RPMI8226 (cell line): ENCODE results near the gene SLC7A5.
"Not testable (repeated sequence)": the region's sequence is repeated elsewhere in the genome, so short reads cannot be mapped to it uniquely, and the experiment has no call there.

Experiments
- DNase-seq: peaks from one replicate; pipeline ENCODE4 v3.0.0-alpha.2; 2015

The SLC7A5 gene

DNA sequence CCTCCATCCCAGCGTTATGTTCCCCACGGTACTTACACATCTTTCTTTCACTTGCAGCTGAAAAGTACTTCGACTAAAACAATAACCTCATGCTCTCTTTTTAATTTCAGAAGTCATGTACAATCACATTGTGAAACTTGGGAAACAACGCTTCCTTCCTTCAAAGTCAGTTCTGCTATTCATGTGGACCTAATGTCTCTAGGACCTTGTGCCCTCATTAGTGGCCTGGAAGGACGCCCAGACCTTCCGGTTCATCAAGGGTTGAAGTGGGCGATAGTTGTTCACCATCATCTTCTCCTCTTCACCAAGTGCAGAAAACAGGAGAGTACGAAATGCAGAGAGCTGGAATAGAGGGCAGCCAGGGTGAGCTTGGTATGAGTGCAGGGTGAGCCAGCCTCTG, 18.6 kb upstream of the SLC7A5 start:
- not testable (repeated sequence) for DNase-seq

DNA sequence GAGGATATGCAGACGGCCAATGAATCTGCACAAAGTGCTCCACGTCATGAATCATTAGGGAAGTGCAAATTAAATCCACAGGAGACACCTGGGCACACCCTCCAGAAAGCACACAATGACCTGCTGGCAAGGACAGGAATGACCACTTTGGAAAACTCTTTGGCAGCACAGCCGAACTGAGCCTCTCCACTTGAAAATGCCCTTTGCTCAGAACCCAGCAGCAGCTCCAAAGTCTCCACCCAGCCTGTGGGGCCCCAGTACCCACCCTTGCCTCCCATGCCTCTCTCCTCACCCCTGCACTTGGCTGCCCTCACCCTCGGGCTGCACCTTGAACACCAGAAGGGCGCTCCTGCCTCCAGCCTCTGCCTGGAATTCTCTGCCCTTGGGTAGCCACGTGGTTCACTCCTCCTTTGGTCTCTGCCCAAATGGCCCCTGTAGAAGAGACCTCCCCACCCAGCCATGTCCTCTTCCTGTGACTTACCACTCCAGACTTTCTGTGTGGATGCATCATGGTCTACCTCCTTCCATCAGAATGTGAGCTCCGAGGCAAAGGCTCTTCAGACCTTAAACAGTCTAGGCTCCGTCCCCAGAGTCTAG, 16.2 kb upstream of the SLC7A5 start:
- DNase-seq: not testable (repeated sequence)

DNA sequence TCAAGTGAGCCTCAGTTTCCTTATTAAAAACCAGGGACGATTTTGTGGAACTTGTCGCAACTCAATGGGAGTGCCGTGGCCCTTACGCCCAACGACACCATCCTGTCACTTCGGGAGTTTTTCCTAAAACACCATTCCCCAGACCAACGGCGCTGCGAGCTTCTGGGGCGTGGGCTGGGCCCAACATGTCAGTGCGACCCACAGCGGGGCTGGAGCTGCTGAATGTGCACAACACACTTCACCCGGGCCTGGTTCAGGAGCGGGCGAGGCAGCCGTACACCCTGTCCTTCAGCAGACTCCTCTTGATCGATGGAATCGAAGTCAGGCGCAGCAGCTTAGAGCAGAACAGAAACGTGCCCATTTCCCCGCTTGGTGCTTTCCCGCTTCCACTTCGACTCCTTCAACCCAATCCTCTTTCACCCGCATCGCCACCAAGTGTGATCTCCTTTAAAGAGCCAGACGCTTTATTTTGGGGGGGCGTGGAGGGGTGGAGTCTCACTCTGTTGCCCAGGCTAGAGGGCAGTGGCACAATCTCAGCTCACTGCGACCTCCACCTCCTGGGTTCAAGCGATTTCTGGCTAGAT, 13.2 kb upstream of the SLC7A5 start:
- DNase-seq: no peak

DNA sequence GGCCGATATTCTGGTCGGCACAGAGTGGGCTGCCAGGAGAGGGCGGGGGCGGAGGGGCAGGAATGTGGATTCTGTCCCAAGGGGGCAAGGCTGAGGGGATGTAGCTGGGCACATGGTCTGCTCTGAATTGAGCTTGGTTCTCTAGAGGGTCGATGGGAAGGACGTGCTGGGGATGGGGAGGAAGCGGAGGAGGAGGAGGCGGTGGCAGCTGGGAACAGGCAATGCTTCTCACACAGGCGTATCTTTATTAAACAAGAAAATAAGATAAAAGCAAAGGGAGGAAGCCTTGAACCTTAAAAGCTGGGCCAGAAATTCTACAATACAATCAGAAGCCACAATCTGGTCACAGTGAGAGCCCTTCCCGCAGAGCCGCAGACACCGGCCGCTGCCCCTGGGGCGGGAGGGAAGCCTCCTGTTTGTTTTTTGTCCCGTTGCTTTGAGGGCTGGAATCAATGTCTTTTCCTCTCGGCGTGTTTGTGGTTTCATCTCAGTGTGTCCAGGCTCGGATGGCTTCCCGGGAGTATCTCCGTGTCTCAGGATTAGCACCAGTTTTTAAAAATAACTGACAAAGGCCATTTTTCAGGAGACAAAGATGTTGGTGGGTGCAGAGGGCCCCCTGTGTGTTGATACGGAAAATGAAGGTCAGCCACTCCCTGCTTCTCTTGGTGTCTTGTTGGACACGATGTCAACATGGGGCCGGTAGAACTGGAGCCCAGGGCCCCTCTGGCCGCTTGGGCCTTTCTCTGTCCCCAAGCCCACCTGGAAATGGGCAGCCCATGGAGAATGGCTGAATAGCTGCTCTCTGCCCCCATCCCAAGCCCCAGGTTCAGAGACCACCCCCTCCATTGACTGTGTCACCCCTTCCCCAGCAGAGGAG, 12.3 kb upstream of the SLC7A5 start:
- no peak for DNase-seq

DNA sequence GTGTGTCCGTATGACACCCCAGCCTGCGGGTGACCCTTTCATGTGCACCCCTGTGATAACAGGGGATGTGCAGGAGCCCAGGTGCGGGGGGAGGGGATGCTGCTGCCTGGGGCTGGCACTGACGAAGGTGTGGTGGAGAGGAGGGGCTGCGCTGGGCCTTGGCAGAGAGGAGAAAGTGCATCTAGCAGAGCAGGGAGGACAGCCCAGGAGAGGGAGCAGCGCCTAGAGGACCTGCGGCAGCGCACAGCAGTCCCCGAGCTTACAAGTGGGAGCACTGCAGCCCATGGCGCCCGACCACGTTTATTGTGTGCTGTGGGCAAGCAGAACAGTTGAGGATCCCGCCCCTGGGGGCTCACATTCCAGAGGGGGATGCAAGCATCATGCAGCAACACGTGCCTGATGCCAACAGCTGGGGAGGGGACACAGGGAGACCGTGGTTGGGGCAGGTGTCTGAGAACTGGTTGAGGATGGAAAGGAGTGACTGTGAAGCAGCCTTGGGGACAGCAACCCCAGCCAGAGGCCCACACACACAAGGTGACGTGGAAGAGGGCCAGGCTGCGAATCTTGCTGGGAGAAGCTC, 10.9 kb upstream of the SLC7A5 start:
- no peak for DNase-seq

DNA sequence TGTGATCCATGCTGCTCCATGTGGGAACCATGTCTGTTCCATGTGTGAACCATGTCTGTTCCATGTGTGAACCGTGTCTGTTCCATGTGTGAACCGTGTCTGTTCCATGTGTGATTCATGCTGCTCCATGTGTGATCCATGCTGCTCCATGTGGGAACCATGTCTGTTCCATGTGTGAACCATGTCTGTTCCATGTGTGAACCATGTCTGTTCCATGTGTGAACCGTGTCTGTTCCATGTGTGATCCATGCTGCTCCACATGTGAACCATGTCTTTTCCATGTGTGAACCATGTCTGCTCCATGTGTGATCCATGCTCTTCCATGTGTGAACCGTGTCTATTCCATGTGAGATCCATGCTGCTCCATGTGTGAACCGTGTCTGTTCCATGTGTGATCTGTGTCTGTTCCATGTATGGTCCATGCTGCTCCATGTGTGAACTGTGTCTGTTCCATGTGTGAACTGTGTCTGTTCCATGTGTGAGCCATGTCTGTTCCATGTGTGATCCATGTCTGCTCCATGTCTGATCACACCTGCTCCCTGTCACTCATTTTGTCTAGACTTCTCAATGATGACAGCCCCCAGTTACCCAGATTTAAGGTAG, 10.2 kb upstream of the SLC7A5 start:
- DNase-seq: not testable (repeated sequence)

DNA sequence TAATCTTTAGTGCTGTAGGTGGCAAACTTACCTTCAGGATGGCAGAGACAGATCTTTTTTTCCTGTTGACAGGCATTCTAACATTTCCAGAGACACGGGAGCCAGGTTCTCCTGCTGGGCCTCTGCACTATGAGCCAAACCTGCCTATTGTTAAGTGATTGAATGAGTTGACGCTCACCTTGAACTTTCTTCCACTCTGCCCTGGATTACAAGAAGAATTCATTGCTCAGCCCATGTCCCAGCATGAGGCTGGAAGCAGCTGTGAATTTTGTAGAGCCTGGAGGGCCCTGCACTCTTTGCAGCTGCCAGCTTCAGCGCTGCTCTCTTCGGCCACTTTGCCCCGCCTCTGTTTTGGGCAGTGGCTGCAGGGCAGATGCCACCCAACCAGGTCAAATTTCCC, 9.4 kb upstream of the SLC7A5 start:
- DNase-seq: no peak

DNA sequence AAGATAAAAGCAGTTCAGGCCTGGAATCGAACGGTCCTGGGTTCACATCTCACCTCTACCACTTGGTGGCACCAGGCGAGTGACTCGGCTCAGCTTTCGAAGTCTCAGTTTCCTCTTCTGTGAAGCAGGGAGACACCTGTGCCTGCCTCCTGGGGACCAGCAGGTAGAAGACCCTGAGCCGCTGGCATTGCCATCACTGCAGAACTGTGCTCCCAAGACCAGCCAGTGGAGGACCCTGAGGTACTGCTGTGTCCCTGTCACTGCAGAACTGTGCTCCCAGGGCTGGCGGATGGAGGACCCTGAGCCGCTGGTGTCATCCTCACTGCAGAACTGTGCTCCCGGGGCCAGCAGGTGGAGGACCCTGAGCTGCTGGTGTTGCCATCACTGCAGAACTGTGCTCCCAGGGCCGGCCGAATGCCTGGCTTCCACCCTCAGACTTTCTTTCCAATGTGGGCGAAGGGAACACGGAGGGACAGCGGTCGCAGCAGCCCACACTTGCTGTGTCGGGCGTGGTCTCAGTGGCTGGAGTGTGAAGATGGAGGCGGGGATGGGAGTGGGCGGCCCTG, 8.7 kb upstream of the SLC7A5 start:
- DNase-seq: no peak

DNA sequence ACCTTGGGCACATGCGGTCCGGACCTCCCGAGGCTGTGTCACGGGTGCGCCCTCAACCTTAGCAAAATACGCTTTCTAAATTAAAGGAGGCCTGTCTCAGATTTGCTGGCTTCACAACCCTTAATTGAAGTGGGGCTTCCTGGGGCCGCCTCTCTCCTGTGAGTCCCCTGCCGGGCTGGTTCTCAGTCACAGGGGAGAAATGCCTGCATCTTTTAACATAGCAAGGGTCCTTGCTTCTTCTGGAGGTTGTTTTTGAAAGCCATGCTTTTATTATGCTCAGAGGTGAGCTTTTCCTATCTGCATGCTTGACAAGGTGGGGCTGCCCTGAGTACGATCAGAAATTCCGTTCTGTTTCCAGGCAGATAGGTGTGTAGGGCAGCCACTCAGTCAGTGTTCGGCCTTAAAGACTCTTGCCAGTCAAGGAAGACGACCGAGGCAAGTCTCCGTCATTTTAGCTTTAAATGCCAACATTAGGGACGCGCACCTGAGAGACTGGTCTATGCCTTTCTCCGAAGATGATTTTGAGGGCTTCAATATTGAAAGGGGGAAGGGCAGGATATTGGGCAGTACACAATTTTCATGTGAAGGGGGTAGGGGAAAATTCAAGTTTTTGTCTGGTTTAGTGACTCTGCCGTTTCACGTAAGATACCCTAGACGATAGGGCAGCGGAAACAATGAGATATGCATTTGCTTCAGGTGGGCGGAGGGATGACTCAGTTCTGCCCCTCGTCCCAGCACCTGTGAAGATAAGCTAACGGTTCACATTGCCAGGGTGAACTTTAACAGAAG, 5.5 kb upstream of the SLC7A5 start:
- no peak for DNase-seq

DNA sequence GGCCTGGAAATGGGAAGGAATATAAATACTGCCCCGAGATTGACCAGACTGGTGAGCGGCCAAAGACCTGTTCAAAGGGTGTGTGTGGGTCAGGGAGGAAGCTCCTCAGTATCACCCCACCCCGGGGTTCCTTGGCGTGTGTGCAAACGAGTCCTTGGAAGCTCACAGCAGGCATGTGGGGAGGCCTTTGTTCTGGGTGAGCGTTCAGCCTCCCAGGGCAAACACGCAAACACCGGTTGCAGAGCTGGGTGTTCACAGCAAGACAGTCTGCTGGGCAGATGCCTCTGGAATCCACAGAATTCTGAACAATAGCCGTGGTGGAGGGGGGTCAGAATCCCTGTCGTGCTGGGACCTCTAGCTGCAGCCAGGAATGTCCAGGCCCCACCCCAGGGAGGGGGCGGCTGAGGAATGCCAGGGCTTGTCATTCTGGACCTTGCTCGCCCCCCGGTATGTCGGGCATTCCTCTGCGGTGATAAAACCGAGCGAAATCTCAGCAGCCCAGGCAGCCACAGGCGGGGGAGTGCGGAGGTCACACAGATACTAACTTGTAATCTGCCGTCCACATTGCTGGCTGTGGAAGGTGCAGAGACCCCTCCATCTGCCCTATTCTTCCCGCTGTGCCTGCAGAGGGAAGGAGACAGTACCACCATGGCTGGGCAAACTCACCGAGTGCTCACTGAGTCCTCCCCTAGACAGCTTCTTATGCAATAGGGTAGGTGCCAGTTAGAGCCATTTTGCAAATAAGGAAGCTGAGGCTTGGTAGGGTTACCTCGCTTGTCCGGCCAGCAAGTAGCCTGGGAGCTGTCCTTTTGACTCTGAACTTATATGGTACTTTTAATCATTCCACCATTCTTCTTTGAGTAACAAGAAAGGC, 1.3 kb upstream of the SLC7A5 start:
- not testable (repeated sequence) for DNase-seq

DNA sequence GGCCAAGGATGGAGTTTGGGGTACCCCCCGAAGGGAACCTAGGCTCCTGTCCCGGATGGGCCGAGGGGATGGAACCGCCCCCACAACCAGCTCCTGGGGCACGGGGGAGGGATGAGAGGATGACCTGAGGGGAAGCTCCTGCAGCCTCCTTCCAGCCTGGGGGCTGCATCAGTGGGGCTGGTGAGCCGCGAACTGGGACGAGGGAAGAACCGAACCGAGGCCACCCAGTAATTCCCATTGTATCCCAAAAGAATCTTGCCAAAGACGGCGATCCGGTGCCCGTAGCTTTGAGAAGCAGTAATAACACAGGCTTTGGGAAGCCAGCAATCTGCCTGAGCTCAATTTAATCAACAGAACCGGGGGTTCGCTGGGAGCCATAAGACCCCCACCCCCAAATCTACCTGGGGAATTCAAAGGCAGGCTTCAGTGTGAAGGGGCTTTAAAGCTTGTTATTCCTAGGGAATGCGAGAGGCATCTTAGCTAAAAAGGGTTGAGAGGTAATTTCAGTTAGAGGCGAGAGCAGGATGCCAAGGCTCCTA, 641 bp upstream of the SLC7A5 start:
- not testable (repeated sequence) for DNase-seq

DNA sequence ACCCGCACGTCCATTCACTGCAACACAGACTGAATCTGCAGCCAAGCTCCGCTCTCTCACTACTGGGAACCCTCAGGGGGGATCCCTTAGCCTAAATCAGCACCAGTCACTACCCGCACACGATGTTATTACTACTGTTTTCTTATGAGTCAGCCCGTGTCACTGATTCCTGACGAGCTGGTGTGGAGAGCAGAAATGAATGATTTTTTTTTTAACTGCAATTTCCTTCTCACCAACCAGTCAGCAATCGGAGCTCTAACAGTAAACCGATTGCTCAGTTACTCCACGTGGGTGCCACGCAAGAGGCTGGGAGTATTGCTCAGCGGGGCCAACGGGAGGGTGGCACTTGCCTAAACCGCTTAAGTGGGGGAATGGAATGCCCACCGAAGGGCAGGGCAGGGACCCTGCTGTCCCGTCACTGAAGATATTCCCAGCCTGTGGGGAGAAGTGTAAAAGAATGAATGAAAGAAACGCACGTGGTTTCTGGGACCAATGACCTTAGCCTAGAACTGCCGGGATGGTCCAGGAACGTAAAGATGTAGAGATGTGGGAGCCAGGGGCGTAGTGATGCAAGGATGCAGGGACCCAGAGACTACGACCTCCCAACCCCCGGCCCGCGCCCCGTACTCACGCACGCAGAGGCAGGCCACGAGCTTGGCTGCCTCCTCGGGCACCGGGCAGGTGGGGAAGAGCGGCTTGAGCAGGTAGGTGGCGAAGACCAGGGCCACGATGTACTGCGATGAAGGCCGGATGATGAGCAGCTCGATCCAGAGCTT, 865 bp downstream of the SLC7A5 start:
- DNase-seq: peak; percentile 49

DNA sequence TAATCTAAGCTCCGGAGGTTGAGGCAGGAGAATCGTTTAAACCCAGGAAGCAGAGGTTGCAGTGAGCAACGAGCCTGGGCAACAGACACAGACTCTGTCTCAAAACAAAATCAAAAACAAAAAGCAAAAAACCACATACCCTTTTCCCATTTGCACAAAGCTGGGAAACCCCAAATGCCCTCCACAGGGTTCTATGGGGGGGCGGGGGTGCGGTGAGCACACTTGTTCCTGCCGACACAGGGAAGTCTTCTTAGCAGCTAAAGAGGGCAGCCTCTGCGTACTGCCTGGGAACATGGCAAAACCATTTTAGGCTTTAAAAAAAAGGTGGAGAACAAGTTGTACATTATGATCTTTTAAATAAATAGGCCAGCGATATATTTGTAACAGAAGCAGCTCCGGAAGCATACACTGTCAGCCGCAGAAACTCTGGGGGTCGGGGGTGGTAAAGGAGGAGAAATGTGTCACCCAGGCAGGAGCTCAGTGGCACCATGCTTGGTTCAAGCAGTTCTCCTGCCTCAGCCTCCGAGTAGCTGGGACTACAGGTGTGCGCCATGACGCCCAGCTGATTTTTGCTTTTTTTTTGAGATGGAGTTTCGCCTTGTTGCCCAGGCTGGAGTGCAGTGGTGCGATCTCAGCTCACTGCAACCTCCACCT, 3.3 kb downstream of the SLC7A5 start:
- DNase-seq: peak; percentile 31

DNA sequence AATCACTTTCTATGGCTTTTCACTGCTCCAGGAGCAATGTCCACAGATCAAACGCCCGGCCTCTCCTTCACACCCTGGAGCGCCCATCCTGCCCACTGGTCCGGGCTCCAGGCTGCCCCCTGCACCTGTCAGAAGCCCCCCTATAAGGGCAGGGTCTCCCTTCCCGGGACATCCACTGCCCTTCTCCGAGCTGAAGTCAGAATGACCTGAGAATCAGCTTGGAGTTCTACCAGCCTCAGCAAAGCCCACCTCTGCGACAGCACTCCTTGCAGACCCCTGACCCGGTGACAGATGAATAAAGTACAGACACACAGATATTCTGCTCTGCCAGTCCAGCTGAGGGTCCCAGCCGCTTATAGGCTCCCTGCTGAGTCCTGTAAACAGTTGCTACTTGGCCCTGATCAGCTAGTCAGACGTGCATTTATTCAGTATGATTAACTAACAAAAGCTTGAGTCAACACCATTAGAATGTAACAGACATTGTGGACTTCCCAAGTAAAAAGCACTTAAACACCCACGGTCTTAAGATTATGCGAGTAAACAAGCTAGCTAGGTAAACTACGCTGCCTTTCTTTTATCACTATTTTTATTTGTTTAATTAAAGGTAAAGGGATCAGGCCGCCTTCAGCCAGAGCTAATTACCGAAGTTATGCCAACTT, 4.8 kb downstream of the SLC7A5 start:
- DNase-seq: no peak

DNA sequence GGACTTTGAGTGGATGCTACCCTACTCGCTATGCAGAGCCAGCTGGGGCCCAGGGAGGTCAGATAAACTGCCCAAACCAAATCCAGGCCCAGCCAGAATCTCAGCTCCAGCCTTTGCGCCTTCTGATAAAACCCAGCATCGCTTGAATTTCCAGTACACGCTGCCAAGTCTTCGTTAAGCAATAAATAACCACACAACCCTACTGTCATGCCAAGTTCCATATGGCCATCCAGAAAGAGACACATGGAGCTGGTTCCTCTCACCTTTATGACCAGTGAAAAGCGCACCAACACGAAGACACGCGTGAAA, 6.0 kb downstream of the SLC7A5 start:
- not testable (repeated sequence) for DNase-seq

DNA sequence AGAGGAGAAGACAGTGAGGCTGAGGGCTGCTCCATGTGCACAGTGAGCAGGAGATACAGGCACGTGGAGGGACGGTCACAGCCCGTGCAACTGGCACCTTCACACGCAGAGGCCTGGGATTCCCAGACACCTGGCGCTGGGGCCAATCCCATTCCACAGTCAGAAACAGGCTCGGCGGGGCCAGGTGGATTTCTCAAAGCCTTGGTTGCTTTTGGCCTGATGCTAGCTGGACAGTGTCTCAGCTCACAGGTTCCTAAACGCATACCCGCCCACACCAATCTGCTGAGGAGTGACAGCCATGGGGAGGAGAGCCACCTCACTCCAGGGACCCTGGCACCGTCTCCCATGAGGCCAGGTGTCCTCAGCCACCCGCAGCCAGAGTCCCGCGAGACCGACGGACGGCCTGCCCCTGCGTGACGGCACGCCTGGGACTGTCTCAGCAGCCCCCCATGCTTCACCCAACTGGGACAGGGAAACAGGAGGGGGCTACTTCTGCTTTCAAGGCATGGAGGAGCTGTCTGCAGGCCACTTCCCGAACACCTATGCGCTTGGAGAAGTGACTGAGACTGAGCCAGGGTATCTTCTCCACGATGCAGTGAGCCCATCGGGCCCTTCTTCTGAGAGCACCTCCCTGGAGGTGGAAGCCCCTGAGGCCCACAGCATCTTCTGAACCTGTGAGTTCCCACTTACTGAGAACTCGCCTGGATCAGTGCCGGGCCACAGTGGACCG, 6.5 kb downstream of the SLC7A5 start:
- DNase-seq: not testable (repeated sequence)

DNA sequence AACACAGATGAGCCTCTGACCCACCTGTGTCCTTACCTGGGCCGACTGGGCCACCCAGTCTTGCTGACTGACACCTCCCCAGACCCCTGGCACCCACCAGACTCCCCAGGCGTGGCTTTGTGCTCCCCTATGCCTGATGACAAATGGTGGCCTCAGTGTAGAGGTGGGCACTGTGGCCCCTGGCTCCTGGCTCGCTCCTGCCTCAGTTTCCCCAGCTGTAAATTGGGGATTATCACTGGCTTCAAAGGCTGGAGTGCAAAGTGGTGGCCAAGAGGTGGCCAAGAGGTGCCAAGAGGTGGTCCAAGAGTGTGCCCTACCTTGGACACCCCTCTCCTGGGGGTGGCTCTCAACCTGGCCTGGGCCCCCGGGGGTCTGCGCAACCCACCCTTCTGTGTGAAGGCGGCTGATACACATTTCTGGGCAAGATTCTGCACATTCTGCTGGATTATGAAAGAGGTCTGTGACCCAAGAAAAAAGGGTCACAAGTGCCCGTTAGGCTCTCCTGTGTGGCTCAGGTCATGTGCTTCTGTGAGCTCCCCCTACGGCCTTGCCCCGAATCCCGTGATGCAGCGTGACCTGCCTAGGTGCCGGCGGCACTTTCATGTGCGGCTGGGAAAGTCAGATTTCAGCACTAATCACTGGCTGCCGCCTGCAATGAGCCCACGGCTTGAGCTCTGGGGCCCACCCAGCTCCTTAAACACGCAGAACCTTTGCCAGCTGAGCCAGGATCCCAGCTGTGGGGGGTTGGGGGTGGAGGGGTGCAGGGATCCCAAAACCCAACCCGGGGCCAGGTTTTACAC, 7.8 kb downstream of the SLC7A5 start:
- DNase-seq: not testable (repeated sequence)
